Sigmoid colon (tissue), 7 donors: ENCODE measurements around the gene PCYT1A. TPM values are rescaled to one million over a fixed set of nuclear protein-coding genes. Genes with fewer than 3 reads are reported as not detected.
"Not testable (repeated sequence)": the region's sequence is repeated elsewhere in the genome, so short reads cannot be mapped to it uniquely, and the experiment has no call there.

Experiments used
- DNase-seq: peaks from one replicate; pipeline ENCODE4 v3.0.0-alpha.2; 2019
- H3K27ac ChIP-seq, 4 donors: fragments of 200-600 bp; sonication (generic); one replicate each; pipeline ENCODE4 v1.5.1; 2016 to 2019; ENCODE audit warnings: mild to moderate bottlenecking in 1 of 4
- H3K27me3 ChIP-seq, 3 donors: fragments of 200-600 bp; sonication (generic); one replicate each; pipeline ENCODE4 v1.5.1; 2019; ENCODE audit warnings: mild to moderate bottlenecking in 1 of 3
- H3K36me3 ChIP-seq, 4 donors: fragments of 200-600 bp; sonication (generic); one replicate each; pipeline ENCODE4 v1.5.1; 2016 to 2019
- H3K4me1 ChIP-seq, 4 donors: fragments of 200-600 bp; sonication (generic); one replicate each; pipeline ENCODE4 v1.5.1; 2017 to 2019
- H3K4me3 ChIP-seq, 4 donors: fragments of 200-600 bp; sonication (generic); one replicate each; pipeline ENCODE4 v1.5.1; 2017 to 2019; ENCODE audit warnings: mild to moderate bottlenecking in 2 of 4, moderate library complexity in 1 of 4
- H3K9me3 ChIP-seq, 4 donors: fragments of 200-600 bp in 3 of 4; sonication (generic) in 3 of 4; one replicate each; pipeline versions ENCODE4 v1.5.1 to v1.6.1; 2013 to 2019
- EP300 ChIP-seq, 4 donors: sonication (generic); formaldehyde crosslinking; IDR thresholded peaks; one replicate each; pipeline ENCODE4 v1.6.1; 2017; ENCODE audit warnings: antibody characterized with exemption in 4 of 4
- POLR2A ChIP-seq, 2 donors: fragments of 450-650 bp; IDR thresholded peaks; one replicate each; pipeline ENCODE4 v1.6.1; 2016; ENCODE audit warnings: antibody characterized with exemption in 2 of 2, mild to moderate bottlenecking in 2 of 2, moderate library complexity in 2 of 2
- POLR2AphosphoS5 ChIP-seq, 4 donors: sonication (generic); formaldehyde crosslinking; IDR thresholded peaks; one replicate each; pipeline ENCODE4 v1.6.1; 2017; ENCODE audit warnings: antibody characterized with exemption in 4 of 4
- WGBS, 2 donors: extraction: QIAGEN DNeasy Blood & Tissue Kit; methylation state at CpG; one replicate each; pipeline ENCODE4 v1.1.7; 2013; 5-methylcytosine and 5-hydroxymethylcytosine counted together
- intact Hi-C: fragments of 100-400 bp; cut with DNase I; formaldehyde crosslinking; loops from one replicate; pipeline ENCODE4 v1.15.1; 2023
- polyA plus RNA-seq, 3 donors: library from polyadenylated mRNA; stranded (reverse); fragments of 200-250 nt; gene quantifications; one replicate each; pipeline ENCODE4 v1.2.3, GENCODE V29; 2013
- total RNA-seq, 4 donors: library from RNA; depleted of rRNA; stranded (reverse); fragments of >200 nt; gene quantifications; one replicate each; pipeline ENCODE4 v1.1.0, GENCODE V29; 2016
- TF ChIP-seq, protein P1 (sequence below), 4 experiments: fragments of 450-650 bp in 3 of 4; fragments of 200-600 bp in 1 of 4; IDR thresholded peaks; one replicate each; pipeline ENCODE4 v1.5.1; 2016 to 2019; ENCODE audit warnings: antibody characterized with exemption in 4 of 4, mild to moderate bottlenecking in 3 of 4, moderate library complexity in 2 of 4
- donor health status: healthy with polysubstance abuse.
- donor health status: Bipolar disorder and iron deficiency.
- donor health status: healthy.

The PCYT1A gene
- total and polyA plus RNA-seq, 7 donors: 25.8 to 88.6 (median 61.4) TPM

DNA sequence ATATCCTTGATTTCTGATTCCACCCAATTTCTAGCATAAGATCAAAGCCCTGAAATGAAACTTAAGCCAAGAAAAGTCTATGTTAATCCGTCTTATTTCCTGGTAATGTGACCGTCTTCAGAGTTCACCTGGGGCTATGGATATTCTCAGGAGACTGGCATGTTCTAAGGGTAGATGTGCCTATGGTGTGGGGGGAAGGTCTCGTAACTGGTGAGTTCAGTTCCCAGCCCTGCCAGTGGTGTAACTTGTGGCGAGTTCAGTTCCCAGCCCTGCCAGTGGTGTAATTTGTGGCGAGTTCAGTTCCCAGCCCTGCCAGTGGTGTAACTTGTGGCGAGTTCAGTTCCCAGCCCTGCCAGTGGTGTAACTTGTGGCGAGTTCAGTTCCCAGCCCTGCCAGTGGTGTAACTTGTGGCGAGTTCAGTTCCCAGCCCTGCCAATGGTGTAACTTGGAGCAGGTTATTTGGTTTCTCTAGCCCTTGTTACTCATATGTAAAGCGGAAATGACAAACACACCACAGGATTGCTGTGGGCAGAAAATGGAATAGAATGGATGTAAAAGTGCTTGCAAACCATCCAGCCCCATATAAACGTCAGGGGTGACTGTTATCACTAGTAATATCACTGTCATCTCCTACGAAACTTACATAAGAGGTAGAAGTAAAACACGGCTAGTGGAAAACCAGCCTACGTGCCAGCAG lies 40.8 kb downstream of the PCYT1A start:
- Histone ChIP-seq H3K9me3 (no peaks in the 10 kb centered on the region), H3K27me3 (no peaks in the 10 kb centered on the region), H3K4me1 (no peaks in the 10 kb centered on the region), H3K27ac (no peak overlapping the region), H3K4me3 (no peak overlapping the region), H3K36me3 (peaks cover 0 to 46% (median 25%) of the 10 kb centered on the region in 4 donors)
- intact Hi-C loops: no loop called here
- WGBS, 2 donors: 90 to 91% methylated on average over 13 of the region's 13 CpGs
- DNase-seq: no peak
- TF ChIP-seq, protein P1, sequence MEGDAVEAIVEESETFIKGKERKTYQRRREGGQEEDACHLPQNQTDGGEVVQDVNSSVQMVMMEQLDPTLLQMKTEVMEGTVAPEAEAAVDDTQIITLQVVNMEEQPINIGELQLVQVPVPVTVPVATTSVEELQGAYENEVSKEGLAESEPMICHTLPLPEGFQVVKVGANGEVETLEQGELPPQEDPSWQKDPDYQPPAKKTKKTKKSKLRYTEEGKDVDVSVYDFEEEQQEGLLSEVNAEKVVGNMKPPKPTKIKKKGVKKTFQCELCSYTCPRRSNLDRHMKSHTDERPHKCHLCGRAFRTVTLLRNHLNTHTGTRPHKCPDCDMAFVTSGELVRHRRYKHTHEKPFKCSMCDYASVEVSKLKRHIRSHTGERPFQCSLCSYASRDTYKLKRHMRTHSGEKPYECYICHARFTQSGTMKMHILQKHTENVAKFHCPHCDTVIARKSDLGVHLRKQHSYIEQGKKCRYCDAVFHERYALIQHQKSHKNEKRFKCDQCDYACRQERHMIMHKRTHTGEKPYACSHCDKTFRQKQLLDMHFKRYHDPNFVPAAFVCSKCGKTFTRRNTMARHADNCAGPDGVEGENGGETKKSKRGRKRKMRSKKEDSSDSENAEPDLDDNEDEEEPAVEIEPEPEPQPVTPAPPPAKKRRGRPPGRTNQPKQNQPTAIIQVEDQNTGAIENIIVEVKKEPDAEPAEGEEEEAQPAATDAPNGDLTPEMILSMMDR (IDR thresholded peaks at IDR 0.05): no peak
- TF ChIP-seq POLR2A (IDR thresholded peaks at IDR 0.05) (no peak), EP300 (IDR thresholded peaks at IDR 0.05) (no peak)

DNA sequence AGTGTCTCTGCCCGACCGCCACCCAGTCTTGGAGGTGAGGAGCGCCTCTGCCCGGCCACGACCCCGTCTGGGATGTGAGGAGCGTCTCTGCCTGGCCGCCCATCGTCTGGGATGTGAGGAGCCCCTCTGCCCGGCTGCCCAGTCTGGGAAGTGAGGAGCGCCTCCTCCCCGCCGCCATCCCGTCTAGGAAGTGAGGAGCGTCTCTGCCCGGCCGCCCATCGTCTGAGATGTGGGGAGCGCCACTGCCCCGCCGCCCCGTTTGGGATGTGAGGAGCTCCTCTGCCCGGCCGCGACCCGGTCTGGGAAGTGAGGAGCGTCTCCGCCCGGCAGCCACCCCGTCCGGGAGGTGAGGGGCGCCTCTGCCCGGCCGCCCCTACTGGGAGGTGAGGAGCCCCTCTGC lies 43.4 kb downstream of the PCYT1A start:
- H3K27ac ChIP-seq, H3K4me1 ChIP-seq, H3K9me3 ChIP-seq, intact Hi-C loops, H3K27me3 ChIP-seq, H3K4me3 ChIP-seq, DNase-seq: not testable (repeated sequence)
- H3K36me3 ChIP-seq: peaks cover 0 to 72% (median 32%) of the 10 kb centered on the region in 4 donors
- WGBS, 2 donors: 98% methylated on average over 34 of the region's 34 CpGs

DNA sequence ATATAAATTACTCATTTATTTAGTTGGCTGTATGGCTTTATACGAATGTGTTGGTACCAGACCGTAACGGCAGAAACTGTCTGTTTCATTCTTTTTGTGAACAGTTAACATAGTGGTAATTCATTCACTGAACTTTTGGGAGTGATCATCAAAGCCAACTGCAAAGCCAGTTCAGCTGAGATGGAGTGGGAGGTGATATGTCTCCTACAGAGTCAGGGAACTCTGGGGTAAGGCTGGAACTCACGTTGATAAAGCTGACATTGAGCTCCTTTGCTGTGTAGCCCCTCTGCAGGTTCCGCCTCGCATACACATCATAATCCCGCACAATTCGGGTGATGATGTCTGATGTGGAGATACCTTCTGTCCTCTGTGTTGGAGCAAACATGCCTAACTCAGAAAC lies 45.8 kb downstream of the PCYT1A start:
- intact Hi-C loops: no loop called here
- no peaks in the 10 kb centered on the region for H3K27me3 ChIP-seq
- no peaks in the 10 kb centered on the region for H3K4me1 ChIP-seq
- no peak overlapping the region for H3K27ac ChIP-seq
- H3K36me3 ChIP-seq: peaks cover 10 to 76% (median 34%) of the 10 kb centered on the region in 4 donors
- no peaks in the 10 kb centered on the region for H3K9me3 ChIP-seq
- no peak overlapping the region for H3K4me3 ChIP-seq
- TF ChIP-seq POLR2AphosphoS5 (IDR thresholded peaks at IDR 0.05) (no peak), EP300 (IDR thresholded peaks at IDR 0.05) (no peak), POLR2A (IDR thresholded peaks at IDR 0.05) (no peak)
- TF ChIP-seq, protein P1 (IDR thresholded peaks at IDR 0.05): no peak
- WGBS, 2 donors: 90% methylated on average over 8 of the region's 8 CpGs
- DNase-seq: no peak

DNA sequence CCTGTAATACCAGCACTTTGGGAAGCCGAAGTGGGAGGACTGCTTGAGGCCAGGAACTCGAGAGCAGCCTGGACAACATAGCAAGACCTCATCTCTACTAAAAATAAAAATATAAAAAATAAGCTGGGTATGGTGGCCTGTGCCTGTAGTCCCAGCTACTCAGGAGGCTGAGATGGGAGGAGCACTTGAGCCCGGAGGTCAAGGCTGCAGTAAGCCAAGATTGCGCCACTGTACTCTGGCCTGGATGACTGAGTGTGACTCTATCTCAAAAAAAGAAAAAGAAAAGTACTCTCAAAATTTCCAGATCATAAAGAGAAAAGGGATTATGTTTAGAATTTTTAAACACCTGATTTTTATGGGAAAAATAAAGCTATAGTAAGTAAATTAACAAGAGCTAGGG lies 47.1 kb downstream of the PCYT1A start:
- intact Hi-C loops: no loop called here
- no peaks in the 10 kb centered on the region for H3K9me3 ChIP-seq
- DNase-seq: no peak
- TF ChIP-seq, protein P1 (IDR thresholded peaks at IDR 0.05): no peak
- TF ChIP-seq POLR2A (IDR thresholded peaks at IDR 0.05): no peak
- TF ChIP-seq EP300 (IDR thresholded peaks at IDR 0.05): no peak
- TF ChIP-seq POLR2AphosphoS5 (IDR thresholded peaks at IDR 0.05): no peak
- no peaks in the 10 kb centered on the region for H3K4me1 ChIP-seq
- peaks cover 10 to 64% (median 28%) of the 10 kb centered on the region in 4 donors for H3K36me3 ChIP-seq
- H3K27ac ChIP-seq: no peak overlapping the region
- 95 to 97% methylated on average over 4 of the region's 4 CpGs for WGBS, 2 donors
- no peak overlapping the region for H3K4me3 ChIP-seq
- no peaks in the 10 kb centered on the region for H3K27me3 ChIP-seq

DNA sequence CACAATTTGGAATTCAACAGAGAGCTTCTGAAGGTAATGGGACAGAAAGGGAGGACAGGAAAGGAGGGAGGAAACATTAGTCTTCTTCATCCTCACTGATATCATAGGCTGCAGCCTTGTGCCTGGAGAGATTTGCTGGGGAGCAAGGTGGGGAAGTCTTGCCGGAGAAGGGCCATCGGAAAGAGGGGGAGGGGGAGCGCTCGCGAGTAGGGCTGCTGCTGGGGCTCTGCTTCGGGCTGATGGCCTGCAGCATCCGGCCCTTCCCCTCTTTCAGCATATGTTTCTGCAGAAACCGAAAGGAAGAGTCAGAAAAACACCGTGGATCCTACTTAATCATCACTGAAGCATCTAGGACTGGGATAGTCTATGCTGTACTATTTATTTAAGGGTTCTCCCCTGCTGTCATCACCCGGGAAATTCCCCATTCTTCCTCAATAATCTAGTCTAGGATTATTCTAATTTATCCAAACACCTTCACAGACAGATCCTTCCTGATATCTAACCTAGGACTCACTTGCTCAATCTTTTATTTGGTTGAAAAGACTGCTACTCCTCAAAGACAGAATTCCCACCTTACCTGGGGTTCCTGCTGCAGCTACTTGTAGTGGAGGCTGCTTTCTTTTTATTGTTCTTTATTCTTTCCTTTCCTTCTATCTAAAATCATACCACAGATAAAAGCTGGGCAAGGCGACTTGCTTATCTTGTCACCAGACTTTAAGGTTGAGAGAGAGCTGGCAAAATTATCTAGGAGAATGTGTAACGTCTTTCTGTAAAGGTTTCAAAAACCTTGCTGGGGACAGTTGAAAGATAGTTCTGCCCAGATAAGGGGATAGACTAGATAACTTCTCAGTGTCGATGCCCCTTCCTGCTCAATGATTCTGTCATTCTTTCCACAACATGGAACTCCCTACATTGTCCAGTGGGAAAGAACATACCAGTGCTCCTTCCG lies 48.6 kb downstream of the PCYT1A start:
- DNase-seq: no peak
- H3K36me3 ChIP-seq: peaks cover 10 to 62% (median 28%) of the 10 kb centered on the region in 4 donors
- TF ChIP-seq, protein P1 (IDR thresholded peaks at IDR 0.05): no peak
- TF ChIP-seq POLR2A (IDR thresholded peaks at IDR 0.05): no peak
- no peak for TF ChIP-seq POLR2AphosphoS5 (IDR thresholded peaks at IDR 0.05)
- TF ChIP-seq EP300 (IDR thresholded peaks at IDR 0.05): no peak
- WGBS, 2 donors: 86 to 89% methylated on average over 14 of the region's 14 CpGs
- no peak overlapping the region for H3K27ac ChIP-seq
- intact Hi-C loops: no loop called here
- no peaks in the 10 kb centered on the region for H3K9me3 ChIP-seq
- no peaks in the 10 kb centered on the region for H3K27me3 ChIP-seq
- H3K4me3 ChIP-seq: no peak overlapping the region
- H3K4me1 ChIP-seq: no peaks in the 10 kb centered on the region
